ENCODE measurements around the gene GRK5.
A peak's percentile ranks its signal among the peaks of the same experiment; 100 is the strongest.
"Not testable (repeated sequence)": the region's sequence is repeated elsewhere in the genome, so short reads cannot be mapped to it uniquely, and the experiment has no call there.

GRK5 gene

GRCh38 chr10:119222537-119222936 is 15.2 kb downstream of the GRK5 start:
- no peak for DNase-seq (ENCODE audit: low read depth)

GRCh38 chr10:119222966-119223386 is 15.6 kb downstream of the GRK5 start:
- DNase-seq (ENCODE audit: low read depth): no peak

GRCh38 chr10:119225083-119225658 is 17.8 kb downstream of the GRK5 start:
- DNase-seq (ENCODE audit: low read depth): no peak

- DNase-seq (ENCODE audit: low read depth): no peak
Observed at GRCh38 chr10:119227825-119228224, 20.5 kb downstream of the GRK5 start.

GRCh38 chr10:119231654-119232053 is 24.3 kb downstream of the GRK5 start:
- DNase-seq (ENCODE audit: low read depth): no peak

GRCh38 chr10:119232439-119232838 is 25.1 kb downstream of the GRK5 start:
- not testable (repeated sequence) for DNase-seq (ENCODE audit: low read depth)

GRCh38 chr10:119233123-119233820 is 25.9 kb downstream of the GRK5 start:
- peak; percentile 48 for DNase-seq (ENCODE audit: low read depth)

- DNase-seq (ENCODE audit: low read depth): no peak
Observed at GRCh38 chr10:119233821-119234220, 26.4 kb downstream of the GRK5 start.

- DNase-seq (ENCODE audit: low read depth): peak; percentile 41
Observed at GRCh38 chr10:119235356-119235755, 28.0 kb downstream of the GRK5 start.

GRCh38 chr10:119237722-119238436 is 30.5 kb downstream of the GRK5 start:
- DNase-seq (ENCODE audit: low read depth): no peak

- no peak for DNase-seq (ENCODE audit: low read depth)
Observed at GRCh38 chr10:119238577-119238976, 31.2 kb downstream of the GRK5 start.

- not testable (repeated sequence) for DNase-seq (ENCODE audit: low read depth)
Observed at GRCh38 chr10:119239015-119239414, 31.6 kb downstream of the GRK5 start.

GRCh38 chr10:119239630-119240029 is 32.3 kb downstream of the GRK5 start:
- not testable (repeated sequence) for DNase-seq (ENCODE audit: low read depth)

GRCh38 chr10:119241066-119241465 is 33.7 kb downstream of the GRK5 start:
- no peak for DNase-seq (ENCODE audit: low read depth)

- DNase-seq (ENCODE audit: low read depth): no peak
Observed at GRCh38 chr10:119242186-119242585, 34.8 kb downstream of the GRK5 start.

GRCh38 chr10:119243488-119243887 is 36.1 kb downstream of the GRK5 start:
- no peak for DNase-seq (ENCODE audit: low read depth)

- DNase-seq (ENCODE audit: low read depth): no peak
Observed at GRCh38 chr10:119243967-119244366, 36.6 kb downstream of the GRK5 start.

- DNase-seq (ENCODE audit: low read depth): no peak
Observed at GRCh38 chr10:119245272-119245671, 37.9 kb downstream of the GRK5 start.

GRCh38 chr10:119246862-119247549 is 39.6 kb downstream of the GRK5 start:
- DNase-seq (ENCODE audit: low read depth): peak; percentile 90

- no peak for DNase-seq (ENCODE audit: low read depth)
Observed at GRCh38 chr10:119247550-119247894, 40.2 kb downstream of the GRK5 start.

- no peak for DNase-seq (ENCODE audit: low read depth)
Observed at GRCh38 chr10:119248184-119248583, 40.8 kb downstream of the GRK5 start.

GRCh38 chr10:119248681-119249080 is 41.3 kb downstream of the GRK5 start:
- DNase-seq (ENCODE audit: low read depth): no peak

All from ELR (cell line).